ENCODE results near the gene STUM.
"Not testable (repeated sequence)": the region's sequence is repeated elsewhere in the genome, so short reads cannot be mapped to it uniquely, and the experiment has no call there.

The STUM gene, protein sequence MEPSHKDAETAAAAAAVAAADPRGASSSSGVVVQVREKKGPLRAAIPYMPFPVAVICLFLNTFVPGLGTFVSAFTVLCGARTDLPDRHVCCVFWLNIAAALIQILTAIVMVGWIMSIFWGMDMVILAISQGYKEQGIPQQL

GRCh38 chr1:226548256-226549093, at the start of gene STUM:
STUM (plus strand) TSS chr1:226548764; CDS start chr1:226548905, 141 bp downstream.
- DNase-seq = no peak

- not testable (repeated sequence) for DNase-seq
These were observed 48.9 kb upstream of the STUM start for GRCh38 chr1:226499699-226500098.

DNA sequence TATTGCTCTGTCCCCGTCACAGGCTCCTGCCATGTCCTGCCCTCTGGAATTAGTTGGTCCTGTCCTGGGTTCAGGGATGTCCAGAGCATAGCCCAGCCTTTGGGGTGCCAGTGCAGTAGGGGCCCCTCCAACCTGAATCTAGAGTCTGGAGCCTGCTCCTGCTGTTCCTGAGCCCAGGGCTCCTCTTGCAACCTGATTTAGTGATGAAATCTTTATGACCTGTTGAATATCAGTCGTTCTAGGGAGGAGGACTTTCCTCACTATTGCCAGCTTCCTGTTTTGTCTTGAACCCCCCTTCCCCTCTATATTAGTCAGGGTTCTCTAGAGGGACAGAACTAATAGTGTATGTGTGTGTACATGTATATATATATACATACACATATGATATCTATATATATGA, 42.5 kb upstream of the STUM start:
- no peak for DNase-seq

GRCh38 chr1:226506921-226507320, 41.6 kb upstream of the STUM start:
- DNase-seq = no peak

DNA sequence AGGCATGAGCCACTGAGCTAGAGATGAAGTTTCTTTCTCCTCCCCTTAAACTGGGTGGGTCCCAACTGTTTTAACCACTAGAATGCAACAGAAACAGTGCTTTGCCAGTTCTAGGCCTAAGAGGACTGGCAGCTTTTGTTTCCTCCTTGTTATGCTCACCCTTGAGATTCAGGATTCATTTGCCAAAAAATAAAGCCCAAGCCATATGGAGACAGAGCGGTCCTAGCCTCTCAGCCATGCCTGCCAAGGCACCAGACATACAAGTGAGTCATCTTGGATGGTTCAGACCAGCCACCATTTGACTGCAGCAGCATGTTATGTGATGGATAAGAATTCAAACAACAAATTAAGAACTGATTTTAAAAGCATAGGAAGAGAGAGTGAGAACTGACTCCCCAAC, 38.1 kb upstream of the STUM start:
- DNase-seq = no peak

- no peak for DNase-seq
These were observed 37.3 kb upstream of the STUM start for GRCh38 chr1:226511296-226511695.

GRCh38 chr1:226512076-226512728, 36.4 kb upstream of the STUM start:
- DNase-seq = no peak

DNA sequence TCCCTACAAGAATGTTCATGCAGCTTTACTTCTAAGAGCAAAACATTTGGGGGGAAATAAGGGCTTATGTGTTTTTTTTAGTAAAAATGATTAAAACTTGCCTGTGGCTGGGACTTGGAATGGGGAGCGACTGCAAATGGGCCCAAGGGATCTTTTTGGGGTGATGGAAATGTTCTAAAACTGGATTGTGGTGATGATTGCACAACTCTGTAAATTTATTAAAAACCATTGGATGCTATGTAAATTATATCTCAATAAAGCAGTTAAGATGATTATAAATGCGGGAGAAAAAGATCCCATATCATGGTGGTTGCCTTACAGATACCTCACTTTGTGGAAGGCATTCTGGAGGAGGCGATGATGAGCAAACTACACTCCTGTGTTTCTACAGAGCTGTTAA, 30.2 kb upstream of the STUM start:
- DNase-seq = no peak

DNA sequence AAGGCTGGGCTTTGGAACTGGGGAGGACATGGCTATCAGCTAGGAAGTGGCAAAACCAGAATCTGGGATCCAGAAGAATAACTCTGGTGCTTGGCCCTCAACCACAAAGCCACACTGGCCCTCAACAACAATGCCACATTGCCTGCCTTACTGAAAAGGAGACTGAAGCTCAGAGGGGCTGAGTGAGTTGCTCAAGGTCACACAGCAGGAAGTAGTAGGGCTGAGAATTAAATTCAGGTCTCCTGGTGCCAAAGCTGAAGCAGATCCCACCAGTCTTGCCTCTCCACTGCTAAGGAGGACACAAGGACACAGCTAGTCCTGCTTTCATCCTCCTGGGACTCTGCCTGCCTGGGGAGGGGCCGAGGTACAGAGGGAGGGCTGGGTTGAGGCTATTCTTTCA, 29.4 kb upstream of the STUM start:
- DNase-seq = no peak

DNA sequence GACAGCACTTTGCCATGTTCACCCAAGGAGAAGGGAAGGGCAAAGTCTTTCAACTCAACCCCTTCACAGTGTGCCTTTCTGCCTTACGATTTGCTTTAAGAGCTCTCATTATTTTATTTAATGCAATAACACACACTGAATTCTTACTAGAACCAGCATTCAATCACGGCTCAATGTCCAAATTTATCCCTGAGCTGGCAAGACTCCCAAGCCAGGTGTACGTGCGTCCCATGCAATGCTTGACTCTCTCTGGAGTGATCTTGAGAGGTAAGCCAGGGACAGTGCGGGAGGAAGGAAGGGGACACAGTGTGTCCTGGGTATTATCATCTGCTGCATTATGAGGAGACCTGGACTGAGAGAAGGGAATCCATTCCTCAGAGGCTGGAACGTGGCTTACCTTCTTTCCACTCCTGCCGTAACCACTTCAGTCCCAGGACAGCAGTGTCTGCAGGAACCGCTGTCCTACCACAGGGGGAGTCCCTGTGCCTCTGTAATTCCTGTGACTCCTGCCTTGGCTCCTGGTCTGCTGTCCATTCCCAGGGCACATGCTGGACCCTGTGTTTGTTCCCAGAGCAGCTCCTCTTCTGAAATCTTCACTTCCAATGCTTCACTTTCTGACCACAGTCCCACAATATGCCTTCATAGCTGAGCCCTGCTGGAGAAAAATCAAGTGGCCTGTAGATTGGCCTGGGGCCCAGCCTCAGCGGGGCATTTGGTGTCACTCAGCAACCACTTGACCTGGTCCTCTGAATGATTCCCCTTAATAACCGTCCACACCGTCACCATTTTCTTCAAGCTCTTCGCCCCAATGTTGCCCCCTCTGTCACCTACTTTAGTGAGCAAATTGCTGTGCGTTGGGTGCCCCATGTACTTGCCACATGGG, 28.6 kb upstream of the STUM start:
- no peak for DNase-seq

GRCh38 chr1:226520640-226521355, 27.8 kb upstream of the STUM start:
- DNase-seq = no peak

DNA sequence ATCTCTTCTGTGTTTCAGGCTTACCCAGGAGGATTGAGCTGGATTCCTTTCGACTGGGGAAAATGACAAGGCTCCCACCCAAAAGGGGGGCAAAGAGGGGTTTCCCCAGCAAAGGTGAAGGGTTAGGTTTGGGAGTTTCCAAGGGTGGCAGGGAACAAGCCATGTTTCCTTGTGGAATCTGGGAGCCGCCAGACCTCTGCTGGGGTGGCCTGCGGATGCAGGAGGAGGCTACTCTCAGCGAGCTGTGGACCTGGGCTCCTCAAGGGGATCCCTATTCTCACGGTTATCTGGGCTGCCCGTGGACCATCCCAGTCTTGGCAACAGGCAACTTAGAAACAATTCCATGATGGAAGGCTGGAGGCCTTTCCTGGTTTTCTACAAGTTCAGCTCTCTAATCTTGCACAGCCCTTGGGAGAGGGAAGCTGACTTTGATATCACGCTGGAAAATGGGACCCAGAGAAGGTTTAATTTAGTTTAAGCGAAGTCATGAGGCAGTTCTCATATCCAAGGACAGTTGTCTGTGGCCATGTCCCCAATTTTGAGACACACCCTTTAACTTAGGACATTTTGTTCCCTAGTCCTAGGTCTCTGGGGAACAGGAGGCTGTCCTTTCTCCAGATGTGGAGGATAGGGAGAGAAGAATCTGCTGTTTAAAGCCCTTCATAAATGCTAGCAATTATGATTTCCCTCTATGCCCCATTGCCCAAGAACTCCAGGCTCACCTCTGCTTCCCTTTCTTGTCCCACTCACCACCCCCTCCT, 24.7 kb upstream of the STUM start:
- DNase-seq = no peak

DNA sequence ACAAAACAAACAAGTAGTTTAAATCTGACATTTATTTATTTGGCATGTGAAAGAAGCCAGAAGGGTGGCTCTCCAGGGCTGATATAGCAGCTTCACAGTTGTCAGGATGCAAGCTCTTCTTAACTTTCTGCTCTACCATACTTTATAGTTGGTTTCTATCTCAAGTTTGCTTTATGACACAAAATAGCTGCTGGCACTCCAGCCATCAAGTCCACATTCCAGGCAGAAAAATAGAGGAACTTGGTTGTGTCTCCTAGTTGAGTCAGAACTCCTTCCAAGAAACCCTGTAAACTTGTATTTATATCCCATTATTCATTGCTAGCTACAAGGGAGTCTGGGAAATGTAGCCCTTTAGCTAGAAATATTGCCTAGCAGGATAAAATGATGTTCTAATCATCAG, 24.0 kb upstream of the STUM start:
- no peak for DNase-seq

- DNase-seq = no peak
These were observed 22.8 kb upstream of the STUM start for GRCh38 chr1:226525750-226526149.

DNA sequence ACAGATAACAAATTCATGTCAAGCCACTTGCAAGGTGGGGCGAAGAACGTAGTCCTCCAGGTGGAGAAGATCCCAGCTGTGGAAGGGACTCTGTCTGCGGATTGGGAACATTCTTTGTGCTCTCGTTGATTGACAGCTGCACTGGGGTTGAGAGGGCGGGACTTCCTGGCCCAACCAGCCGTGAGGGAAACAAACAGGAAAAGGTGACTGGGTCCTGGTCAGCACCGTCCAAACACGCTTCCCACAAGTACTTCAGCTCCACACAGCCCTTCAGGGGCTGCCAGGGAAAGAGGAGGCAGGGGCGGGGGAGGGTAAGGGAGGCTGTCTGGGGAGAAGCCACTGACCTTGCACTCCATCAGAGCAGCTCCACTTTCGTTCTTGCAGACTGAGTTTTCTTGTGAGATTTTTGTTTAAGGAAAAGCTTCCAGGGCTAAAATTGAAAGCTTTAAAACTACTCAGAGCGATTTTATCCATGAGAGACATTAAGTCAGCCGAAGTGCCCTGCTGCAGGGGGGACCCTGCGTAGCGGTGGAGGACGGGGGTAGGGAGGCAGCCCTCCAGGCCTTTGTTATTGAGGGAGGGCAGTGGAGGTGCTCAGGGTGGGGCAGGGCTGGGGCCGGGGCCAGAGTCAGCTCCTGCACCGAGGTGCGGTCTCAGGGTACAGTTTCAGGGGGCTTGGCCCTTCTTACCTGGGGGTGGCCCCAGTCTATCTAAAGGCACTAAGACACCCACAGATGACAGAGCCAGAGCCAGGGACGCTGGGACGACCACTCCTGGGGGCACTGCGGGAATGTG, 21.6 kb upstream of the STUM start:
- DNase-seq = peak; percentile 6

GRCh38 chr1:226529891-226530290, 18.7 kb upstream of the STUM start:
- no peak for DNase-seq

DNA sequence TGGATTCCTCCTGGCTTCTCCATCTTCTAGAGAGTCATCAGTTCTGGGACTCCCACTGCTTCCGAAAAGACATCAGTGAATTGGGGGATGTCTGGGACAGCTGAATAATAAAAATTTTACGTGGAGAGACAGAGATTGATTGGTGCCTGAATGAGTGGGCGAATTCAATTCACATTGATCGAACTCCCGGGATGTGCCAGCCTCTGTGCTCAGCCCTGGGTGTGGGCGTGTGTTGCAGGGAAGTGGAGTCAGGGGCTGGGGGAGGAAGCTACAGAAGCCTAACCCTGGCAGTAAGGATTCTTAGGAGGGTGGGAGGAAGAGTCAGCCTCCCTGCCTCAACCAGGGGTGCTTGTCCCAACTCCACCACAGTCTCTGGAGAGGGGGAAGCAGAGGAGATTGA, 18.0 kb upstream of the STUM start:
- DNase-seq = no peak

DNA sequence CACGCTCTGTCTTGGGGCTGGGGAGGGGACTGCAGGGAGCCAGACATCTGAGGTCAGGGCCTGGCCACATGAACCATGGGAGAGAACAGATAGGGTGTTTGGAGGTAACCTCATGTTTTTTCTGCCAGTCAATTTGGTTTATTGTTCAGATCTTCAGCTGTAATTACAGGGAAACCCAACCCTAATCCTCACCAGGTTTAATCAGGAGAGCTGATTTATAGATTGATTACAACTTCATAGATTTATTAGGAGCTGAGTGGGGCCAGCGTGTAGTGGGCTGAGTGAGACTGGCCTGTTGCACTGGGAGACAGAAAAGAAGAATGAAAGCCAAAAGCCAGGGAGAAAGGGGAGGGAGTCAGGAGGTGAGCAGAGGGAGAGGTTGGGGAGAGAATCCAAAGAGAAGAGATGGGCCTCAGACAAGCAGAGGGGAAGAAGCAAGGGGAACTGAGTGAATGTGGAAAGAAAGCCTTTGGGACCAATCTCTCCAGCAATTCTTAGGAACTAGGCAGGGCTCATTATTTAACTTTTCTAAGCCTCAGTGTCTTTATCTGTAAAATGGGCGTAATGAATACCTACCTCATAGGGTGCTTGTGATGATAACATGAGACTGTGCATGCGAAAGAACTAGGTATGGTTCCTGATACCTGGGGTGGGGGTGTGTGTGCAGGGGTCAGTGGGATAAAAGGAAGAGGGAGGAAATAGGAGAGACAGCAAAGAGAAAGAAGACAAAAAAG, 17.0 kb upstream of the STUM start:
- no peak for DNase-seq

DNA sequence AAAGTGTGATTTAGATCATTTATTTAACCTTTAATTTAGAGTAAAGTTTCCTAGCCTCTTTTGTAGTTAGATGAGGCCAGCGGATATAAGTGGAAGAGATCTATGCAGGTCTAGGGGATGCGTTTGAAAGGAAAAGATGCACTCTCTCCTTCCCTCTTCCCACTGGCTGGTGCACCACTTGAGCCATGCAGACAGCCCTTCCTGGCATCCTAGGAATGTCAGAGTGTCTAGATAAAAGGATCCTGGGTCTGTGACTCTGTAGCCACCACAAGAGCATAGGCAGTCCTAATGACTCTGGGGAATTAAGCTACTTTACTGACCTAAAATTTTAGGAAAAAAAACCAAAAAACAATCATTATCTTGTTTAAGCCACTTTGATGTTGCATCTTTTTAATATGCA, 16.0 kb upstream of the STUM start:
- no peak for DNase-seq

DNA sequence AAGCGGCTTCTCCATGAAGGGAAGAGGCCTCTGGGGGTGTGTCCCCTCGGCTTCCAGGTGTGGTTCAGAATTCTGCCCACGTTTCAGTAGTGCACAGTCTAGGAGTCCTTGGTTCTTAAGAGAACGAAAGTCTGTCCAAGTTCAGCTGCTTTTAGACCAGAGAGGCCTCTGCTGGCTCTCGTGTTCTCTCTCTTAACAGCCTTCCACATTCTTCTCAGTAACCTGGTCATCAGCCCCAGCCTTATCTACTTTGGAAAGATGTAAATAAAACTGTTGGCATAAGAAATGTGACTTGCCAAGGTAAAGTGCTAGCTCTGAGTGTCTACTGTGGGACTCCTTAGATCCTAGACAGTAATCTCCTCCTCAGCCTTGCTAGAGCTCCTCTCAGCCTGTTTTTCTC, 15.3 kb upstream of the STUM start:
- no peak for DNase-seq

Measured in T1000 (cell line).